GM12878 (cell line): ENCODE data around the gene ASTL. TPM values are rescaled to one million over a fixed set of nuclear protein-coding genes. Genes with fewer than 3 reads are reported as not detected.

Experiments
- BRCA1 ChIP-seq: IDR thresholded peaks from 2 replicates; pipeline ENCODE4 v1.6.1; 2011; ENCODE audit warnings: low read depth, low read length, improper control_type of control experiment
- CEBPZ ChIP-seq: fragments of 150-350 bp; IDR thresholded peaks from 2 replicates; pipeline ENCODE4 v1.6.1; 2016; ENCODE audit warnings: low read depth, low read length
- CHD4 ChIP-seq: fragments of 200-600 bp; sonication (generic); IDR thresholded peaks from 2 replicates; pipeline ENCODE4 v1.6.1; 2016; ENCODE audit warnings: mild to moderate bottlenecking
- E2F4 ChIP-seq: IDR thresholded peaks from 2 replicates; pipeline ENCODE4 v1.6.1; 2012; ENCODE audit warnings: low read depth, low read length, improper control_type of control experiment
- E2F8 ChIP-seq: fragments of 450-650 bp; IDR thresholded peaks from 2 replicates; pipeline ENCODE4 v1.6.1; 2018; ENCODE audit warnings: mild to moderate bottlenecking, low read depth, moderate library complexity; ENCODE audit not compliant: partially characterized antibody
- ESRRA ChIP-seq: IDR thresholded peaks from 2 replicates; pipeline ENCODE4 v1.6.1; 2012; ENCODE audit warnings: mild to moderate bottlenecking, low read length, improper control_type of control experiment
- POLR2AphosphoS2 ChIP-seq: IDR thresholded peaks from 2 replicates; pipeline ENCODE4 v1.6.1; 2011; ENCODE audit warnings: low read depth, mild to moderate bottlenecking, low read length, improper control_type of control experiment, moderate library complexity
- RAD51 ChIP-seq: fragments of 450-650 bp; IDR thresholded peaks from 2 replicates; pipeline ENCODE4 v1.6.1; 2016; ENCODE audit warnings: moderate library complexity, mild to moderate bottlenecking, inconsistent platforms
- SKIL ChIP-seq: fragments of 450-650 bp; IDR thresholded peaks from 2 replicates; pipeline ENCODE4 v1.6.1; 2017; ENCODE audit warnings: mild to moderate bottlenecking, low read depth, inconsistent platforms; ENCODE audit not compliant: poor library complexity, severe bottlenecking
- TCF12 ChIP-seq: IDR thresholded peaks from 2 replicates; pipeline ENCODE4 v1.6.1; 2011; ENCODE audit warnings: low read depth, mild to moderate bottlenecking, low read length
- TCF7 ChIP-seq: IDR thresholded peaks from 2 replicates; pipeline ENCODE4 v1.6.1; 2014; ENCODE audit warnings: antibody characterized with exemption, borderline replicate concordance
- ZBTB33 ChIP-seq: fragments of 450-650 bp; IDR thresholded peaks from 2 replicates; pipeline ENCODE4 v1.6.1; 2017; ENCODE audit warnings: mild to moderate bottlenecking
- ZNF592 ChIP-seq: fragments of 450-650 bp; IDR thresholded peaks from 2 replicates; pipeline ENCODE4 v1.6.1; 2017; ENCODE audit warnings: mild to moderate bottlenecking, moderate library complexity
- polyA plus RNA-seq, 11 experiments: library from polyadenylated mRNA; depleted of rRNA in 4 of 11; unstranded in 6 of 11; stranded (reverse) in 5 of 11; fragments of >200 nt; fragmentation: Nextera tagmentation in 4 of 11; fragmentation: Illumina TruSeq in 1 of 11; extraction: Ambion mirVana in 4 of 11; extraction: Trizol in 1 of 11; gene quantifications; 1 replicate in 1 of 11; 2 replicates in 10 of 11; pipeline versions ENCODE4 v1.2.1 to v1.2.3, GENCODE V29; 2011 to 2016; ENCODE audit warnings: inconsistent platforms in 2 of 11, missing spikeins in 2 of 11, low read depth in 1 of 11
- total RNA-seq, 4 experiments: library from RNA; depleted of rRNA in 3 of 4; stranded (reverse); fragments of >200 nt in 3 of 4; fragmentation: Illumina TruSeq in 1 of 4; extraction: Trizol in 1 of 4; gene quantifications; 2 replicates each; pipeline versions ENCODE4 v1.2.1 to v1.2.3, GENCODE V29; 2013 to 2021

ASTL gene
- total and polyA plus RNA-seq, 10 of the 15 experiments (the other 5 are each of a cell fraction or from before 2014, with no cell fraction given): 0.18 to 1.0 (median 0.38) TPM; not detected in 4

- TF ChIP-seq CEBPZ: no peak
- no peak for TF ChIP-seq ESRRA
- no peak for TF ChIP-seq TCF7
- no peak for TF ChIP-seq E2F8
- no peak for TF ChIP-seq ZBTB33
- TF ChIP-seq POLR2AphosphoS2: no peak
- no peak for TF ChIP-seq CHD4
- TF ChIP-seq E2F4: no peak
- no peak for TF ChIP-seq RAD51
- TF ChIP-seq BRCA1: no peak
- TF ChIP-seq TCF12: no peak
- TF ChIP-seq ZNF592: peak; percentile 63; the same call in 1 of the 2 replicates
- TF ChIP-seq SKIL: no peak
These were observed 21.3 kb downstream of the ASTL start (continued) for GRCh38 chr2:96116879-96117533.
